ENCODE data around the gene PUS10.
"Not testable (repeated sequence)": the region's sequence is repeated elsewhere in the genome, so short reads cannot be mapped to it uniquely, and the experiment has no call there.

The PUS10 gene

GRCh38 chr2:61017556-61018317, at the start of gene PUS10, which contains the start of gene PEX13:
PUS10 (minus strand) TSS chr2:61018255; CDS start chr2:61011890, 6,365 bp downstream.
PEX13 (plus strand) TSS chr2:61017720; CDS start chr2:61017760, 40 bp downstream.
- DNase-seq (peak; percentile 76), ATAC-seq (peak; percentile 90)

- DNase-seq = peak; percentile 85
- ATAC-seq = peak; percentile 99
These were observed 48.0 kb upstream of the PUS10 start, which contains the start of gene SANBR for GRCh38 chr2:61065714-61066709. SANBR (plus strand) TSS chr2:61065871; CDS start chr2:61070351, 4,480 bp downstream.

- no peak for DNase-seq
- ATAC-seq = no peak
These were observed 41.3 kb upstream of the PUS10 start for GRCh38 chr2:61059382-61059781.

GRCh38 chr2:61057562-61057961, 39.5 kb upstream of the PUS10 start:
- DNase-seq (no peak), ATAC-seq (no peak)

GRCh38 chr2:61055557-61055956, 37.5 kb upstream of the PUS10 start:
- ATAC-seq = no peak
- no peak for DNase-seq

- ATAC-seq = no peak
These were observed 27.9 kb upstream of the PUS10 start for GRCh38 chr2:61045999-61046398.

GRCh38 chr2:61045226-61045625, 27.2 kb upstream of the PUS10 start:
- ATAC-seq (no peak), DNase-seq (no peak)

More at GRCh38 chr2:61045999-61046398, 27.9 kb upstream of the PUS10 start:
- no peak for DNase-seq

- no peak for ATAC-seq
- no peak for DNase-seq
These were observed 26.6 kb upstream of the PUS10 start for GRCh38 chr2:61044636-61045035.

- ATAC-seq = no peak
- DNase-seq = no peak
These were observed 24.8 kb upstream of the PUS10 start for GRCh38 chr2:61042807-61043206.

GRCh38 chr2:61036643-61037042, 18.6 kb upstream of the PUS10 start:
- not testable (repeated sequence) for ATAC-seq, DNase-seq

GRCh38 chr2:61034592-61034991, 16.5 kb upstream of the PUS10 start:
- not testable (repeated sequence) for DNase-seq, ATAC-seq

GRCh38 chr2:61029533-61029932, 11.5 kb upstream of the PUS10 start:
- DNase-seq (no peak), ATAC-seq (no peak)

GRCh38 chr2:61023670-61024069, 5.6 kb upstream of the PUS10 start:
- ATAC-seq = no peak
- no peak for DNase-seq

GRCh38 chr2:61021228-61021660, 3.2 kb upstream of the PUS10 start:
- DNase-seq = no peak
- no peak for ATAC-seq

- no peak for DNase-seq
- ATAC-seq = no peak
These were observed 743 bp upstream of the PUS10 start for GRCh38 chr2:61018798-61019197.

GRCh38 chr2:61018318-61018755, 282 bp upstream of the PUS10 start:
- ATAC-seq (no peak), DNase-seq (no peak)

- ATAC-seq (peak; percentile 79), DNase-seq (peak; percentile 70)
These were observed 976 bp downstream of the PUS10 start for GRCh38 chr2:61017003-61017555.

GRCh38 chr2:61016392-61017002, 1.6 kb downstream of the PUS10 start:
- ATAC-seq (no peak), DNase-seq (peak; percentile 41)

- ATAC-seq (no peak), DNase-seq (no peak)
These were observed 2.1 kb downstream of the PUS10 start for GRCh38 chr2:61015976-61016375.

- no peak for DNase-seq
- ATAC-seq = no peak
These were observed 3.3 kb downstream of the PUS10 start for GRCh38 chr2:61014763-61015162.

- DNase-seq (no peak), ATAC-seq (no peak)
These were observed 4.7 kb downstream of the PUS10 start for GRCh38 chr2:61013382-61013781.

- ATAC-seq (peak; percentile 56), DNase-seq (peak; percentile 25)
These were observed 5.8 kb downstream of the PUS10 start for GRCh38 chr2:61012303-61012702.
